WTC11 (cell line): ENCODE data around the gene MYO16. TPM values are rescaled to one million over a fixed set of nuclear protein-coding genes. Genes with fewer than 3 reads are reported as not detected.

ENCODE experiments used
- ATAC-seq: fragments of 200-7000 bp; cut with Tn5 transposase; 2 replicates; pipeline ENCODE4 v1.10.0; 2021; ENCODE audit warnings: mild to moderate bottlenecking, moderate library complexity
- CTCF ChIA-PET: fragments of 300-600 bp; sonication (Branson Sonifier 250); formaldehyde crosslinking; loops from one replicate; lab custom pipeline; 2021; ENCODE audit warnings: antibody characterized with exemption; lab: Charles Lee
- POLR2A ChIA-PET: fragments of 350-600 bp; sonication (Branson Sonifier 250); formaldehyde crosslinking; loops from one replicate; lab custom pipeline; 2021; ENCODE audit warnings: antibody characterized with exemption; lab: Charles Lee
- DNase-seq: peaks from one replicate; pipeline ENCODE4 v3.0.0; 2021; ENCODE audit warnings: low spot score
- H3K27ac Mint-ChIP-seq: 2 replicates; pipeline ENCODE4 v1.8.0; 2021; ENCODE audit warnings: mixed read lengths
- H3K27me3 Mint-ChIP-seq: 2 replicates; pipeline ENCODE4 v1.8.0; 2021; ENCODE audit warnings: low read depth, mild to moderate bottlenecking, moderate library complexity, mixed read lengths
- H3K36me3 Mint-ChIP-seq: 2 replicates; pipeline ENCODE4 v1.8.0; 2021; ENCODE audit warnings: mixed read lengths
- H3K4me1 Mint-ChIP-seq: 2 replicates; pipeline ENCODE4 v1.8.0; 2022; ENCODE audit warnings: mixed read lengths
- H3K4me3 Mint-ChIP-seq: 2 replicates; pipeline ENCODE4 v1.8.0; 2021; ENCODE audit warnings: mild to moderate bottlenecking, moderate library complexity, mixed read lengths
- H3K9me3 Mint-ChIP-seq: 2 replicates; pipeline ENCODE4 v1.8.0; 2021; ENCODE audit warnings: mixed read lengths
- ESRRA ChIP-seq: sonication (generic); formaldehyde crosslinking; IDR thresholded peaks from 2 replicates; pipeline ENCODE4 v1.8.1; 2022; ENCODE audit warnings: mild to moderate bottlenecking, missing genetic modification reagents, borderline replicate concordance
- GABPB1 ChIP-seq: sonication (generic); formaldehyde crosslinking; IDR thresholded peaks from 2 replicates; pipeline ENCODE4 v1.8.1; 2023; ENCODE audit warnings: mild to moderate bottlenecking, missing genetic modification reagents
- GTF2I ChIP-seq: fragments of 250-450 bp; sonication (Bioruptor Pico); conservative IDR thresholded peaks from 2 replicates; pipeline ENCODE4 v1.4.0; 2021; ENCODE audit warnings: mild to moderate bottlenecking
- MAX ChIP-seq: sonication (generic); formaldehyde crosslinking; IDR thresholded peaks from 2 replicates; pipeline ENCODE4 v1.8.0; 2022; ENCODE audit warnings: mild to moderate bottlenecking, missing genetic modification reagents
- MYBL2 ChIP-seq: sonication (generic); formaldehyde crosslinking; IDR thresholded peaks from 2 replicates; pipeline ENCODE4 v1.8.1; 2023; ENCODE audit warnings: mild to moderate bottlenecking, moderate library complexity, missing genetic modification reagents
- NFATC4 ChIP-seq: fragments of 250-450 bp; sonication (Bioruptor Pico); IDR thresholded peaks from 2 replicates; pipeline ENCODE4 v1.9.0; 2021; ENCODE audit warnings: mild to moderate bottlenecking
- NFE2L1 ChIP-seq: sonication (generic); formaldehyde crosslinking; IDR thresholded peaks from 2 replicates; pipeline ENCODE4 v1.8.1; 2023; ENCODE audit warnings: missing genetic modification reagents
- OVOL2 ChIP-seq: fragments of 250-450 bp; sonication (Bioruptor Pico); IDR thresholded peaks from 2 replicates; pipeline ENCODE4 v1.9.0; 2021; ENCODE audit warnings: mild to moderate bottlenecking, borderline replicate concordance
- ZBTB21 ChIP-seq: sonication (generic); formaldehyde crosslinking; IDR thresholded peaks from 2 replicates; pipeline ENCODE4 v1.8.1; 2023; ENCODE audit warnings: mild to moderate bottlenecking, missing genetic modification reagents, borderline replicate concordance
- ZNF219 ChIP-seq: sonication (generic); formaldehyde crosslinking; IDR thresholded peaks from 2 replicates; pipeline ENCODE4 v1.8.0; 2023; ENCODE audit warnings: missing genetic modification reagents, mild to moderate bottlenecking, borderline replicate concordance
- ZNF396 ChIP-seq: fragments of 250-450 bp; sonication (Bioruptor Pico); IDR thresholded peaks from 2 replicates; pipeline ENCODE4 v1.8.0; 2021; ENCODE audit warnings: mild to moderate bottlenecking, moderate library complexity, borderline replicate concordance
- ZNF532 ChIP-seq: fragments of 250-450 bp; sonication (Bioruptor Pico); IDR thresholded peaks from 2 replicates; pipeline ENCODE4 v1.9.0; 2021; ENCODE audit warnings: mild to moderate bottlenecking, borderline replicate concordance
- total RNA-seq: library from RNA; stranded (reverse); gene quantifications from 3 replicates; pipeline ENCODE4 v1.2.3, GENCODE V29; 2021
- TF ChIP-seq, protein P1 (sequence below): fragments of 250-450 bp; sonication (Bioruptor Pico); IDR thresholded peaks from 2 replicates; pipeline ENCODE4 v1.8.0; 2021; ENCODE audit warnings: mild to moderate bottlenecking
- TF ChIP-seq, protein P2 (sequence below): sonication (generic); formaldehyde crosslinking; conservative IDR thresholded peaks from 2 replicates; pipeline ENCODE4 v1.8.1; 2023; ENCODE audit warnings: mild to moderate bottlenecking, low read depth, missing genetic modification reagents, moderate library complexity
- TF ChIP-seq, protein P3 (sequence below): fragments of 250-450 bp; sonication (Bioruptor Pico); IDR thresholded peaks from 2 replicates; pipeline ENCODE4 v1.9.0; 2021; ENCODE audit warnings: moderate library complexity, mild to moderate bottlenecking, inconsistent platforms, borderline replicate concordance

MYO16 gene
- total RNA-seq, 1 experiment from 2014 or later, result 0.09 TPM

DNA sequence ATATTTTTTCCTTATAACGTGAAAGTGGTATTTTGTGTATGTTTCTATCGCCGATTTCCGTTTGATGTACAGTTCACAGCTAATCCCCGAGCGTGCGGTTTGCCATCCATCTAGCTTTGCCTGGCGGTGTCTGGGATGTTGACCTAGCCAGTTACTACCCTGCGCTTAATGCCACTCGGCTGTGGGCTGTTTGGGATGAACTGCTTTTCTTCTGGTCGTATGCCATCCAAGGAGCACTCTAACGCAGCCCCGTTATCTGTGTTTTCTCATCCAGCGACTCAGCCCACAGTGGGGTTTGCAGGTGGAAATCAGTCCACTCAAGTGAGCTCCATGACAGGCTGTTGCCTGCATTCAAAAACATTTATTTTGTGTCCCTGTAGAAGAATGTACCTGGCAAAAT lies 512.3 kb downstream of the MYO16 start:
- Mint-ChIP-seq H3K9me3 (peaks cover 14% of the 10 kb centered on the region), H3K27me3 (peaks cover 17% of the 10 kb centered on the region), H3K4me1 (peaks cover 4% of the 10 kb centered on the region; the same call in 1 of the 2 replicates), H3K4me3 (no peak overlapping the region), H3K27ac (no peak overlapping the region), H3K36me3 (peaks cover 6% of the 10 kb centered on the region)
- ChIA-PET POLR2A (interaction anchor here (1.0 kb wide), 1 partner anchor 41 kb away, joined by 3 read pairs; no protein-coding TSS in a partner anchor), CTCF (no interaction called here)
- no peak for ATAC-seq
- TF ChIP-seq ZBTB21 (CRISPR knock-in tag), result no peak
- TF ChIP-seq, protein P1, sequence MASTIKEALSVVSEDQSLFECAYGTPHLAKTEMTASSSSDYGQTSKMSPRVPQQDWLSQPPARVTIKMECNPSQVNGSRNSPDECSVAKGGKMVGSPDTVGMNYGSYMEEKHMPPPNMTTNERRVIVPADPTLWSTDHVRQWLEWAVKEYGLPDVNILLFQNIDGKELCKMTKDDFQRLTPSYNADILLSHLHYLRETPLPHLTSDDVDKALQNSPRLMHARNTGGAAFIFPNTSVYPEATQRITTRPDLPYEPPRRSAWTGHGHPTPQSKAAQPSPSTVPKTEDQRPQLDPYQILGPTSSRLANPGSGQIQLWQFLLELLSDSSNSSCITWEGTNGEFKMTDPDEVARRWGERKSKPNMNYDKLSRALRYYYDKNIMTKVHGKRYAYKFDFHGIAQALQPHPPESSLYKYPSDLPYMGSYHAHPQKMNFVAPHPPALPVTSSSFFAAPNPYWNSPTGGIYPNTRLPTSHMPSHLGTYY (CRISPR knock-in tag), result no peak
- no peak for TF ChIP-seq ESRRA
- no peak for TF ChIP-seq ZNF532 (CRISPR knock-in tag)
- no peak for TF ChIP-seq NFE2L1
- TF ChIP-seq OVOL2, result no peak
- no peak for TF ChIP-seq ZNF396
- no peak for DNase-seq

GRCh38 chr13:109144693-109145437 lies 515.5 kb downstream of the MYO16 start:
- Mint-ChIP-seq H3K36me3 (no peaks in the 10 kb centered on the region; the same call in 1 of the 2 replicates), H3K4me1 (no peaks in the 10 kb centered on the region; the same call in 1 of the 2 replicates), H3K27me3 (peaks cover 9% of the 10 kb centered on the region), H3K27ac (no peak overlapping the region), H3K9me3 (peaks cover 5% of the 10 kb centered on the region), H3K4me3 (no peak overlapping the region)
- TF ChIP-seq GABPB1, result no peak
- TF ChIP-seq NFATC4 (CRISPR knock-in tag), result no peak
- no peak for TF ChIP-seq MAX (CRISPR knock-in tag)
- no peak for TF ChIP-seq ZNF219 (CRISPR knock-in tag)
- TF ChIP-seq MYBL2, result no peak
- TF ChIP-seq GTF2I (CRISPR knock-in tag), result no peak
- TF ChIP-seq, protein P2, sequence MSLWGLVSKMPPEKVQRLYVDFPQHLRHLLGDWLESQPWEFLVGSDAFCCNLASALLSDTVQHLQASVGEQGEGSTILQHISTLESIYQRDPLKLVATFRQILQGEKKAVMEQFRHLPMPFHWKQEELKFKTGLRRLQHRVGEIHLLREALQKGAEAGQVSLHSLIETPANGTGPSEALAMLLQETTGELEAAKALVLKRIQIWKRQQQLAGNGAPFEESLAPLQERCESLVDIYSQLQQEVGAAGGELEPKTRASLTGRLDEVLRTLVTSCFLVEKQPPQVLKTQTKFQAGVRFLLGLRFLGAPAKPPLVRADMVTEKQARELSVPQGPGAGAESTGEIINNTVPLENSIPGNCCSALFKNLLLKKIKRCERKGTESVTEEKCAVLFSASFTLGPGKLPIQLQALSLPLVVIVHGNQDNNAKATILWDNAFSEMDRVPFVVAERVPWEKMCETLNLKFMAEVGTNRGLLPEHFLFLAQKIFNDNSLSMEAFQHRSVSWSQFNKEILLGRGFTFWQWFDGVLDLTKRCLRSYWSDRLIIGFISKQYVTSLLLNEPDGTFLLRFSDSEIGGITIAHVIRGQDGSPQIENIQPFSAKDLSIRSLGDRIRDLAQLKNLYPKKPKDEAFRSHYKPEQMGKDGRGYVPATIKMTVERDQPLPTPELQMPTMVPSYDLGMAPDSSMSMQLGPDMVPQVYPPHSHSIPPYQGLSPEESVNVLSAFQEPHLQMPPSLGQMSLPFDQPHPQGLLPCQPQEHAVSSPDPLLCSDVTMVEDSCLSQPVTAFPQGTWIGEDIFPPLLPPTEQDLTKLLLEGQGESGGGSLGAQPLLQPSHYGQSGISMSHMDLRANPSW (CRISPR knock-in tag), result no peak
- TF ChIP-seq, protein P3, sequence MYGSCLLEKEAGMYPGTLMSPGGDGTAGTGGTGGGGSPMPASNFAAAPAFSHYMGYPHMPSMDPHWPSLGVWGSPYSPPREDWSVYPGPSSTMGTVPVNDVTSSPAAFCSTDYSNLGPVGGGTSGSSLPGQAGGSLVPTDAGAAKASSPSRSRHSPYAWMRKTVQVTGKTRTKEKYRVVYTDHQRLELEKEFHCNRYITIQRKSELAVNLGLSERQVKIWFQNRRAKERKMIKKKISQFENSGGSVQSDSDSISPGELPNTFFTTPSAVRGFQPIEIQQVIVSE, result no peak
- CTCF ChIA-PET, result interaction anchor here (1.4 kb wide), 1 partner anchor 13 kb away, joined by 3 read pairs; no protein-coding TSS in a partner anchor
- no peak for DNase-seq
- POLR2A ChIA-PET, result no interaction called here
- ATAC-seq, result no peak
